Hepatocyte (in vitro differentiated cells): ENCODE measurements around the gene DGCR8. TPM values are rescaled to one million over a fixed set of nuclear protein-coding genes. Genes with fewer than 3 reads are reported as not detected.

Source experiments
- DNase-seq: peaks from one replicate; pipeline ENCODE4 v3.0.0-alpha.2; 2016; ENCODE audit warnings: low spot score
- H2AFZ ChIP-seq: fragments of 200-600 bp; sonication (generic); 2 replicates; pipeline ENCODE4 v1.6.0; 2016; ENCODE audit warnings: antibody characterized with exemption, mild to moderate bottlenecking
- H3K27ac ChIP-seq: fragments of 200-600 bp; sonication (generic); 2 replicates; pipeline ENCODE4 v1.5.1; 2016; ENCODE audit warnings: mild to moderate bottlenecking
- H3K27me3 ChIP-seq: fragments of 200-600 bp; sonication (generic); 2 replicates; pipeline ENCODE4 v1.6.1; 2016
- H3K36me3 ChIP-seq: fragments of 200-600 bp; sonication (generic); replicated peaks from 2 replicates; pipeline ENCODE4 v1.5.1; 2016; ENCODE audit warnings: low read depth; ENCODE audit not compliant: insufficient read depth
- H3K4me1 ChIP-seq: fragments of 200-600 bp; sonication (generic); 2 replicates; pipeline ENCODE4 v1.5.1; 2016; ENCODE audit warnings: mild to moderate bottlenecking, moderate library complexity; ENCODE audit not compliant: insufficient read depth
- H3K4me2 ChIP-seq: fragments of 200-600 bp; sonication (generic); 2 replicates; pipeline ENCODE4 v1.6.0; 2016
- H3K4me3 ChIP-seq: fragments of 200-600 bp; sonication (generic); 2 replicates; pipeline ENCODE4 v1.5.1; 2016; ENCODE audit warnings: mild to moderate bottlenecking
- H3K79me2 ChIP-seq: fragments of 200-600 bp; sonication (generic); 2 replicates; pipeline ENCODE4 v1.6.0; 2017; ENCODE audit warnings: mild to moderate bottlenecking
- H3K9me2 ChIP-seq: fragments of 200-600 bp; sonication (generic); replicated peaks from 2 replicates; pipeline ENCODE4 v1.6.0; 2017; ENCODE audit warnings: mild to moderate bottlenecking; ENCODE audit not compliant: insufficient read depth
- H3K9me3 ChIP-seq: fragments of 200-600 bp; sonication (generic); 2 replicates; pipeline ENCODE4 v1.5.1; 2016; ENCODE audit warnings: low read depth, mild to moderate bottlenecking
- H4K20me1 ChIP-seq: fragments of 200-600 bp; sonication (generic); 2 replicates; pipeline ENCODE4 v1.6.0; 2016; ENCODE audit warnings: mild to moderate bottlenecking; ENCODE audit not compliant: insufficient read depth, poor library complexity, severe bottlenecking
- CTCF ChIP-seq: fragments of 200-600 bp; sonication (generic); IDR thresholded peaks from 2 replicates; pipeline ENCODE4 v1.5.1; 2016; ENCODE audit warnings: antibody characterized with exemption, mild to moderate bottlenecking; ENCODE audit not compliant: poor library complexity
- EZH2 ChIP-seq: fragments of 200-600 bp; sonication (generic); IDR thresholded peaks from 2 replicates; pipeline ENCODE4 v1.6.1; 2016; ENCODE audit warnings: antibody characterized with exemption, mild to moderate bottlenecking, borderline replicate concordance
- EZH2phosphoT487 ChIP-seq: fragments of 200-600 bp; sonication (generic); IDR thresholded peaks from one replicate; pipeline ENCODE4 v1.6.1; 2018; ENCODE audit warnings: antibody characterized with exemption, mild to moderate bottlenecking, low read depth, moderate library complexity; ENCODE audit not compliant: unreplicated experiment, severe bottlenecking
- WGBS: methylation state at CpG from one replicate; pipeline ENCODE4 v1.1.6; 2016; ENCODE audit warnings: low lambda C conversion rate; ENCODE audit errors: missing lambda C conversion rate; 5-methylcytosine and 5-hydroxymethylcytosine counted together
- polyA plus RNA-seq: library from polyadenylated mRNA; unstranded; fragments of >200 nt; fragmentation: Nextera tagmentation; extraction: Ambion mirVana; gene quantifications from 2 replicates; pipeline ENCODE4 v1.2.1, GENCODE V29; 2016
- total RNA-seq: library from RNA; depleted of rRNA; stranded (reverse); fragments of >200 nt; gene quantifications from 2 replicates; pipeline ENCODE4 v1.2.3, GENCODE V29; 2014

Gene DGCR8
- total and polyA plus RNA-seq, 2 experiments from 2014 or later = 10.8 to 18.3 TPM

GRCh38 chr22:20036535-20037392, 43.3 kb upstream of the DGCR8 start:
- Histone ChIP-seq H3K9me2 (no peaks in the 10 kb centered on the region), H3K4me1 (no peaks in the 10 kb centered on the region), H2AFZ (no peak overlapping the region), H3K27ac (no peak overlapping the region), H4K20me1 (no peaks in the 10 kb centered on the region), H3K79me2 (no peaks in the 10 kb centered on the region), H3K4me3 (no peak overlapping the region), H3K9me3 (no peaks in the 10 kb centered on the region), H3K4me2 (no peak overlapping the region), H3K36me3 (no peaks in the 10 kb centered on the region), H3K27me3 (no peaks in the 10 kb centered on the region)
- WGBS = 98% methylated on average over 25 of the region's 25 CpGs
- no peak for DNase-seq
- TF ChIP-seq EZH2phosphoT487 (no peak), EZH2 (no peak), CTCF (no peak)

- H3K4me2 ChIP-seq = no peak overlapping the region
- H2AFZ ChIP-seq = no peak overlapping the region
- WGBS = 95% methylated on average over 3 of the region's 3 CpGs
- no peaks in the 10 kb centered on the region for H3K79me2 ChIP-seq
- H3K9me2 ChIP-seq = no peaks in the 10 kb centered on the region
- H3K4me1 ChIP-seq = no peaks in the 10 kb centered on the region
- no peak overlapping the region for H3K4me3 ChIP-seq
- TF ChIP-seq EZH2 (no peak), CTCF (no peak), EZH2phosphoT487 (no peak)
- no peaks in the 10 kb centered on the region for H3K36me3 ChIP-seq
- no peaks in the 10 kb centered on the region for H3K9me3 ChIP-seq
- H3K27me3 ChIP-seq = no peaks in the 10 kb centered on the region
- no peak overlapping the region for H3K27ac ChIP-seq
- no peak for DNase-seq
- no peaks in the 10 kb centered on the region for H4K20me1 ChIP-seq
Observed at GRCh38 chr22:20037419-20037818, 42.6 kb upstream of the DGCR8 start.

GRCh38 chr22:20038574-20038973, 41.5 kb upstream of the DGCR8 start:
- H2AFZ ChIP-seq = no peak overlapping the region
- H3K9me3 ChIP-seq = no peaks in the 10 kb centered on the region
- H3K9me2 ChIP-seq = no peaks in the 10 kb centered on the region
- H3K79me2 ChIP-seq = no peaks in the 10 kb centered on the region
- H3K4me2 ChIP-seq = no peak overlapping the region
- no peaks in the 10 kb centered on the region for H3K36me3 ChIP-seq
- H3K4me3 ChIP-seq = no peak overlapping the region
- H3K4me1 ChIP-seq = no peaks in the 10 kb centered on the region
- no peaks in the 10 kb centered on the region for H4K20me1 ChIP-seq
- H3K27ac ChIP-seq = no peak overlapping the region
- no peak for DNase-seq
- no peaks in the 10 kb centered on the region for H3K27me3 ChIP-seq
- 93% methylated on average over 7 of the region's 7 CpGs for WGBS
- TF ChIP-seq CTCF (no peak), EZH2 (no peak), EZH2phosphoT487 (no peak)
